HEK293 (cell line): ENCODE data around the gene GREB1L.

Experiments used
- CTCF ChIP-seq: fragments of 450-650 bp; formaldehyde crosslinking; IDR thresholded peaks from 2 replicates; pipeline ENCODE4 v1.5.1; 2016; ENCODE audit warnings: missing biosample characterization, missing genetic modification characterization
- REST ChIP-seq: fragments of 450-650 bp; formaldehyde crosslinking; IDR thresholded peaks from 2 replicates; pipeline ENCODE4 v1.5.1; 2016; ENCODE audit warnings: missing biosample characterization, missing genetic modification characterization
- ZFP41 ChIP-seq: fragments of 450-650 bp; formaldehyde crosslinking; IDR thresholded peaks from 2 replicates; pipeline ENCODE4 v1.5.1; 2016; ENCODE audit warnings: missing biosample characterization, missing genetic modification characterization, borderline replicate concordance
- ZNF10 ChIP-seq: fragments of 450-650 bp; formaldehyde crosslinking; IDR thresholded peaks from 2 replicates; pipeline ENCODE4 v1.5.1; 2017; ENCODE audit warnings: missing biosample characterization, missing genetic modification characterization
- ZNF266 ChIP-seq: fragments of 450-650 bp; formaldehyde crosslinking; IDR thresholded peaks from 2 replicates; pipeline ENCODE4 v1.5.1; 2016; ENCODE audit warnings: missing biosample characterization, missing genetic modification characterization, low read depth
- ZNF280D ChIP-seq: fragments of 450-650 bp; formaldehyde crosslinking; IDR thresholded peaks from 2 replicates; pipeline ENCODE4 v1.5.1; 2016; ENCODE audit warnings: missing biosample characterization, missing genetic modification characterization
- ZNF302 ChIP-seq: fragments of 450-650 bp; formaldehyde crosslinking; IDR thresholded peaks from 2 replicates; pipeline ENCODE4 v1.5.1; 2016; ENCODE audit warnings: missing biosample characterization, missing genetic modification characterization, low read depth
- ZNF335 ChIP-seq: fragments of 450-650 bp; formaldehyde crosslinking; conservative IDR thresholded peaks from 2 replicates; pipeline ENCODE4 v1.5.1; 2016; ENCODE audit warnings: missing biosample characterization, missing genetic modification characterization
- ZNF398 ChIP-seq: fragments of 450-650 bp; formaldehyde crosslinking; IDR thresholded peaks from 2 replicates; pipeline ENCODE4 v1.5.1; 2017; ENCODE audit warnings: missing biosample characterization, missing genetic modification characterization
- ZNF449 ChIP-seq: fragments of 450-650 bp; formaldehyde crosslinking; IDR thresholded peaks from 2 replicates; pipeline ENCODE4 v1.5.1; 2017; ENCODE audit warnings: missing biosample characterization, mild to moderate bottlenecking, missing genetic modification characterization, moderate library complexity
- ZNF580 ChIP-seq: fragments of 450-650 bp; formaldehyde crosslinking; IDR thresholded peaks from 2 replicates; pipeline ENCODE4 v1.5.1; 2016; ENCODE audit warnings: missing biosample characterization, missing genetic modification characterization
- ZNF623 ChIP-seq: fragments of 450-650 bp; formaldehyde crosslinking; IDR thresholded peaks from 2 replicates; pipeline ENCODE4 v1.5.1; 2016; ENCODE audit warnings: missing biosample characterization, missing genetic modification characterization
- ZSCAN18 ChIP-seq: fragments of 450-650 bp; formaldehyde crosslinking; IDR thresholded peaks from 2 replicates; pipeline ENCODE4 v1.5.1; 2016; ENCODE audit warnings: missing biosample characterization, missing genetic modification characterization

- TF ChIP-seq ZFP41 (tag by site-specific recombination), result no peak
- TF ChIP-seq ZNF623, result no peak
- no peak for TF ChIP-seq ZNF302 (tag by site-specific recombination)
- TF ChIP-seq ZSCAN18, result no peak
- TF ChIP-seq ZNF398 (tag by site-specific recombination), result no peak
- TF ChIP-seq ZNF280D (tag by site-specific recombination), result no peak
- no peak for TF ChIP-seq ZNF10 (tag by site-specific recombination)
- TF ChIP-seq ZNF266, result no peak
- TF ChIP-seq REST (tag by site-specific recombination), result no peak
- no peak for TF ChIP-seq CTCF
- TF ChIP-seq ZNF335, result no peak
- no peak for TF ChIP-seq ZNF580 (tag by site-specific recombination)
- TF ChIP-seq ZNF449 (tag by site-specific recombination), result no peak
Measured at GRCh38 chr18:21393986-21394385, 152.0 kb downstream of the GREB1L start.
